Measurements from ENCODE around the gene CMC1. TPM values are rescaled to one million over a fixed set of nuclear protein-coding genes. Genes with fewer than 3 reads are reported as not detected.
A peak's percentile ranks its signal among the peaks of the same experiment; 100 is the strongest.

The CMC1 gene
- total and polyA plus RNA-seq, 2 experiments from 2014 or later, result 0.97 to 70.2 TPM

GRCh38 chr3:28295898-28296490 lies 54.6 kb downstream of the CMC1 start:
- DNase-seq, result peak; percentile 4
- H3K36me3 ChIP-seq (ENCODE audit: low read depth), result no peaks in the 10 kb centered on the region
- no peak overlapping the region for H3K9ac ChIP-seq
- no peaks in the 10 kb centered on the region for H3K27me3 ChIP-seq (replicated peaks; ENCODE audit: insufficient read depth)
- TF ChIP-seq EZH2 (IDR thresholded peaks at IDR 0.05; ENCODE audit: insufficient read depth, poor library complexity, severe bottlenecking), result no peak
- TF ChIP-seq EZH2phosphoT487 (IDR thresholded peaks at IDR 0.05; ENCODE audit: insufficient read depth, low read depth), result no peak
- H3K9me3 ChIP-seq (ENCODE audit: low read depth), result no peaks in the 10 kb centered on the region
- no peaks in the 10 kb centered on the region for H3K79me2 ChIP-seq (ENCODE audit: insufficient read depth)
- H2AFZ ChIP-seq, result 0 out of 2 replicates have a peak overlapping the region, but pooled peaks have one; percentile 12
- in situ Hi-C loops (cut with MboI), result loop anchor here (25.0 kb wide), 1 partner anchor 584 kb away; the partner anchor contains the start of gene EOMES
- no peaks in the 10 kb centered on the region for H3K9me2 ChIP-seq (ENCODE audit: insufficient read depth)
- no peak overlapping the region for H3K27ac ChIP-seq
- H3K4me2 ChIP-seq (ENCODE audit: unreplicated experiment), result peak overlapping the region; percentile 38
- no peaks in the 10 kb centered on the region for H4K20me1 ChIP-seq (ENCODE audit: insufficient read depth)
- H3F3A ChIP-seq (ENCODE audit: insufficient read depth), result peaks cover 4% of the 10 kb centered on the region; the same call in 1 of the 2 replicates
- 0 out of 2 replicates have a peak, but pooled peaks cover 5% of the 10 kb centered on the region for H3K4me1 ChIP-seq (ENCODE audit: insufficient read depth)
- no peak overlapping the region for H3K4me3 ChIP-seq

GRCh38 chr3:28299705-28300104 lies 58.3 kb downstream of the CMC1 start:
- H3K4me2 ChIP-seq (ENCODE audit: unreplicated experiment), result no peak overlapping the region
- no peaks in the 10 kb centered on the region for H3K9me2 ChIP-seq (ENCODE audit: insufficient read depth)
- no peaks in the 10 kb centered on the region for H4K20me1 ChIP-seq (ENCODE audit: insufficient read depth)
- no peak overlapping the region for H3K27ac ChIP-seq
- DNase-seq, result no peak
- peaks cover 4% of the 10 kb centered on the region; the same call in 1 of the 2 replicates for H3F3A ChIP-seq (ENCODE audit: insufficient read depth)
- H2AFZ ChIP-seq, result no peak overlapping the region
- H3K36me3 ChIP-seq (ENCODE audit: low read depth), result no peaks in the 10 kb centered on the region
- 0 out of 2 replicates have a peak, but pooled peaks cover 5% of the 10 kb centered on the region for H3K4me1 ChIP-seq (ENCODE audit: insufficient read depth)
- no peak for TF ChIP-seq EZH2 (IDR thresholded peaks at IDR 0.05; ENCODE audit: insufficient read depth, poor library complexity, severe bottlenecking)
- no peak for TF ChIP-seq EZH2phosphoT487 (IDR thresholded peaks at IDR 0.05; ENCODE audit: insufficient read depth, low read depth)
- in situ Hi-C loops (cut with MboI), result loop anchor here (25.0 kb wide), 2 partner anchors 587 to 987 kb away; partner anchors contain the start of gene EOMES
- no peak overlapping the region for H3K4me3 ChIP-seq
- no peak overlapping the region for H3K9ac ChIP-seq
- H3K79me2 ChIP-seq (ENCODE audit: insufficient read depth), result no peaks in the 10 kb centered on the region
- H3K27me3 ChIP-seq (replicated peaks; ENCODE audit: insufficient read depth), result no peaks in the 10 kb centered on the region
- no peaks in the 10 kb centered on the region for H3K9me3 ChIP-seq (ENCODE audit: low read depth)
- 95% methylated on average over 1 of the region's 1 CpG for WGBS, 2 experiments (ENCODE audit: low coverage in 1 of 2, low lambda C conversion rate in 2 of 2, missing lambda C conversion rate in 2 of 2)

- H3K4me3 ChIP-seq, result no peak overlapping the region
- DNase-seq, result no peak
- no peaks in the 10 kb centered on the region for H3K36me3 ChIP-seq (ENCODE audit: low read depth)
- no peak overlapping the region for H2AFZ ChIP-seq
- no peak for TF ChIP-seq EZH2 (IDR thresholded peaks at IDR 0.05; ENCODE audit: insufficient read depth, poor library complexity, severe bottlenecking)
- TF ChIP-seq EZH2phosphoT487 (IDR thresholded peaks at IDR 0.05; ENCODE audit: insufficient read depth, low read depth), result no peak
- H3K9me2 ChIP-seq (ENCODE audit: insufficient read depth), result no peaks in the 10 kb centered on the region
- in situ Hi-C loops (cut with MboI), result loop anchor here (25.0 kb wide), 1 partner anchor 988 kb away; no protein-coding TSS in a partner anchor
- 0 out of 2 replicates have a peak, but pooled peaks cover 5% of the 10 kb centered on the region for H3K4me1 ChIP-seq (ENCODE audit: insufficient read depth)
- H3K9me3 ChIP-seq (ENCODE audit: low read depth), result no peaks in the 10 kb centered on the region
- peaks cover 4% of the 10 kb centered on the region; the same call in 1 of the 2 replicates for H3F3A ChIP-seq (ENCODE audit: insufficient read depth)
- H4K20me1 ChIP-seq (ENCODE audit: insufficient read depth), result no peaks in the 10 kb centered on the region
- H3K4me2 ChIP-seq (ENCODE audit: unreplicated experiment), result no peak overlapping the region
- no peaks in the 10 kb centered on the region for H3K79me2 ChIP-seq (ENCODE audit: insufficient read depth)
- H3K9ac ChIP-seq, result no peak overlapping the region
- no peaks in the 10 kb centered on the region for H3K27me3 ChIP-seq (replicated peaks; ENCODE audit: insufficient read depth)
- WGBS, 2 experiments (ENCODE audit: low coverage in 1 of 2, low lambda C conversion rate in 2 of 2, missing lambda C conversion rate in 2 of 2), result 91 to 98% methylated on average over 5 of the region's 5 CpGs
- no peak overlapping the region for H3K27ac ChIP-seq
Measured at GRCh38 chr3:28300345-28300962, 59.0 kb downstream of the CMC1 start.

GRCh38 chr3:28301688-28302087 lies 60.3 kb downstream of the CMC1 start:
- H3K9ac ChIP-seq, result no peak overlapping the region
- H3K4me3 ChIP-seq, result no peak overlapping the region
- H2AFZ ChIP-seq, result no peak overlapping the region
- no peaks in the 10 kb centered on the region for H3K27me3 ChIP-seq (replicated peaks; ENCODE audit: insufficient read depth)
- no peak for DNase-seq
- H3K4me1 ChIP-seq (ENCODE audit: insufficient read depth), result no peaks in the 10 kb centered on the region
- in situ Hi-C loops (cut with MboI), result loop anchor here (25.0 kb wide), 1 partner anchor 989 kb away; no protein-coding TSS in a partner anchor
- H3K36me3 ChIP-seq (ENCODE audit: low read depth), result no peaks in the 10 kb centered on the region
- H3K9me3 ChIP-seq (ENCODE audit: low read depth), result no peaks in the 10 kb centered on the region
- H3K9me2 ChIP-seq (ENCODE audit: insufficient read depth), result no peaks in the 10 kb centered on the region
- no peak overlapping the region for H3K27ac ChIP-seq
- H3F3A ChIP-seq (ENCODE audit: insufficient read depth), result peaks cover 4% of the 10 kb centered on the region; the same call in 1 of the 2 replicates
- no peaks in the 10 kb centered on the region for H4K20me1 ChIP-seq (ENCODE audit: insufficient read depth)
- H3K79me2 ChIP-seq (ENCODE audit: insufficient read depth), result no peaks in the 10 kb centered on the region
- WGBS, 2 experiments (ENCODE audit: low coverage in 1 of 2, low lambda C conversion rate in 2 of 2, missing lambda C conversion rate in 2 of 2), result 96 to 98% methylated on average over 4 of the region's 4 CpGs
- TF ChIP-seq EZH2phosphoT487 (IDR thresholded peaks at IDR 0.05; ENCODE audit: insufficient read depth, low read depth), result no peak
- TF ChIP-seq EZH2 (IDR thresholded peaks at IDR 0.05; ENCODE audit: insufficient read depth, poor library complexity, severe bottlenecking), result no peak
- no peak overlapping the region for H3K4me2 ChIP-seq (ENCODE audit: unreplicated experiment)
